ENCODE results near the gene CDKN3. TPM values are rescaled to one million over a fixed set of nuclear protein-coding genes. Genes with fewer than 3 reads are reported as not detected.

Gene CDKN3
- total RNA-seq, 4 donors from 2014 or later, result 1.3 to 2.9 (median 2.1) TPM

DNA sequence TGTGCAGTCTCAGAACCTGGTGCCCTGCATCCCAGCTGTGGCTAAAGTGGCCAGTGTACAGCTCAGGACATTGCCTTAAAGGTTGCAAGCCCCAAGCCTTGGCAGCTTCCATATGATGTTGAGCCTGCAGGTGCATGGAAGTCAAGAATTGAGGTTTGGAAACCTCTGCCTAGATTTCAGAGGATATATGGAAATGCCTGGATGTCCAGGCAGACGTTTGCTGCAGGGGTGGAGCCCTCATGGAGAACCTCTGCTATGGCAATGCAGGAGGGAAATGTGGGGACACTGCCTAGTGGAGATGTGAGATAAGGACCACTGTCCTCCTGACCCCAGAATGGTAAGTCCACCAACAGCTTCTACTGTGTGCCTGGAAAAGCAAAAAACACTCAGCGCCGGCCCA lies 62.3 kb downstream of the CDKN3 start:
- intact Hi-C loops (cut with DNase I; ENCODE audit: low total_unique reads), result no loop called here

DNA sequence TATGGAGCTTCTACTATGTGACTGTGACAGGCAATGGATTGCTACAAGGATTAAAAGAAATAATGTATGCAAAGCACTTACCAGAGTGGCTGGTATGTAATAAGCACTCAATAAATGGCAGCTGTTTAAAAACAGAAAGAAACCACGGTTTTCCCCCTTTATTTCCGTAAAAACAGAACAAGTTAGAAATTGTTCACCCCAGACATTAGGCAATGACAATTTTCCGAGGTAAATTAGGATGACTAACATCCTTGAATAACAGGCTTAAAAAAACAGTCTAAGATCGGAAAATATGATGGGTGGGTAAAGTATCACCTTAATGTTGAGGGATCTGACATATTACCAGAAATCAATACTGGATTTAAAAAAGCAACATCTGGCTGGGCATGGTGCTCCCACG lies 65.2 kb downstream of the CDKN3 start:
- TF ChIP-seq POLR2A (IDR thresholded peaks at IDR 0.05), result no peak
- TF ChIP-seq, protein P1, sequence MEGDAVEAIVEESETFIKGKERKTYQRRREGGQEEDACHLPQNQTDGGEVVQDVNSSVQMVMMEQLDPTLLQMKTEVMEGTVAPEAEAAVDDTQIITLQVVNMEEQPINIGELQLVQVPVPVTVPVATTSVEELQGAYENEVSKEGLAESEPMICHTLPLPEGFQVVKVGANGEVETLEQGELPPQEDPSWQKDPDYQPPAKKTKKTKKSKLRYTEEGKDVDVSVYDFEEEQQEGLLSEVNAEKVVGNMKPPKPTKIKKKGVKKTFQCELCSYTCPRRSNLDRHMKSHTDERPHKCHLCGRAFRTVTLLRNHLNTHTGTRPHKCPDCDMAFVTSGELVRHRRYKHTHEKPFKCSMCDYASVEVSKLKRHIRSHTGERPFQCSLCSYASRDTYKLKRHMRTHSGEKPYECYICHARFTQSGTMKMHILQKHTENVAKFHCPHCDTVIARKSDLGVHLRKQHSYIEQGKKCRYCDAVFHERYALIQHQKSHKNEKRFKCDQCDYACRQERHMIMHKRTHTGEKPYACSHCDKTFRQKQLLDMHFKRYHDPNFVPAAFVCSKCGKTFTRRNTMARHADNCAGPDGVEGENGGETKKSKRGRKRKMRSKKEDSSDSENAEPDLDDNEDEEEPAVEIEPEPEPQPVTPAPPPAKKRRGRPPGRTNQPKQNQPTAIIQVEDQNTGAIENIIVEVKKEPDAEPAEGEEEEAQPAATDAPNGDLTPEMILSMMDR (IDR thresholded peaks at IDR 0.05), result no peak
- no peak for DNase-seq (ENCODE audit: low spot score in 2 of 2)
- no peak overlapping the region for H3K4me3 ChIP-seq (ENCODE audit: low read depth, poor library complexity, severe bottlenecking)
- 57 to 60% methylated on average over 5 of the region's 5 CpGs for WGBS, 2 donors
- intact Hi-C loops (cut with DNase I; ENCODE audit: low total_unique reads), result no loop called here

More for the DNA sequence above, 62.3 kb downstream of the CDKN3 start:
- DNase-seq (ENCODE audit: low spot score in 2 of 2), result no peak
- no peak for TF ChIP-seq POLR2A (IDR thresholded peaks at IDR 0.05)
- TF ChIP-seq, protein P1 (IDR thresholded peaks at IDR 0.05), result no peak
- WGBS, 2 donors, result 77 to 90% methylated on average over 3 of the region's 3 CpGs
- H3K4me3 ChIP-seq (ENCODE audit: low read depth, poor library complexity, severe bottlenecking), result no peak overlapping the region

DNA sequence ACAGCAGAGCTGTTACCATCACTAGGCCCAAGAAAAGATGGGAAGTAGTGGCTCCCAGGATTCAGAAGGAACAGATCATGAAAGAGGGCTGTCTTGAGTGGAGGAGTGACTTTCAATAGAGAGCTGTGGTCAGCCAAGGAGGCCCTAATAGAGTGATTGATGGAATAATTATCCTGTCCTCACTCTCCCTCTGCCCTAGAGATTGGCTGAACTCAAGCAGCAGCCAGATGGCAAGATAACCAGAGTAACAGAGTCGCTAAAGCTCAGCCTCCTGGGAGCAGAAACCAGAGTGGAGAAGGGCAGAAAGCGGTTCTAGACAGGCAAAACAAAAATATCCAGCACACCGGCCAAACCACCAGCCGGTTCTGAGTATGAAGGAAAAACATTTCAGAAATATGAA lies 68.8 kb downstream of the CDKN3 start:
- H3K4me3 ChIP-seq (ENCODE audit: low read depth, poor library complexity, severe bottlenecking), result no peak overlapping the region
- no peak for DNase-seq (ENCODE audit: low spot score in 2 of 2)
- 66 to 75% methylated on average over 4 of the region's 4 CpGs for WGBS, 2 donors
- TF ChIP-seq POLR2A (IDR thresholded peaks at IDR 0.05), result no peak
- TF ChIP-seq, protein P1 (IDR thresholded peaks at IDR 0.05), result no peak
- intact Hi-C loops (cut with DNase I; ENCODE audit: low total_unique reads), result no loop called here

DNA sequence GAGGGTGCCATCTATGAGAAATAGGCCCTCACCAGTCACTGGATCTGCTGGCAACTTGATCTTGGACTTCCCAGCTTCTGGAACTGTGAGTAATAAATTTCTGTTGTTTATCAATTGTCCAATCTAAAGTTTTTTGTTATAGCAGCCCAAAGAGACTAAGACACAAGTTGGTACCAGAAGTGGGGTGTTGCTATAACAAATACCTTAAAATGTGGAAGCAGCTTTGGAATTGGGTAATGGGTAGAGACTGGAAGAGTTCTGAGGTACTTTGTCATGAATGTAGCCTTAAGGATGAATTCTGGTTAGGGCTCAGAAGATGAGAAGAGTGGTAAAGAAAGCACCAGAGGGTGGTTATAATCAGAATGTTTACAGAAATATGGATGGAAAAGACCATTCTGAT lies 70.5 kb downstream of the CDKN3 start:
- DNase-seq (ENCODE audit: low spot score in 2 of 2), result no peak
- TF ChIP-seq, protein P1 (IDR thresholded peaks at IDR 0.05), result no peak
- TF ChIP-seq POLR2A (IDR thresholded peaks at IDR 0.05), result no peak
- intact Hi-C loops (cut with DNase I; ENCODE audit: low total_unique reads), result no loop called here

More for the DNA sequence above, 70.5 kb downstream of the CDKN3 start:
- H3K4me3 ChIP-seq (ENCODE audit: low read depth, poor library complexity, severe bottlenecking), result no peak overlapping the region

Other genes starting within 250 kb of the CDKN3 start
- gene CNIH1, start 44.4 kb downstream of the CDKN3 start, total RNA-seq, result 10 to 100 TPM; 59.6 to 92.2 (median 75.8) TPM
- 10 to 100 TPM; 15.9 to 23.0 (median 19.1) TPM for gene GMFB, start 92.0 kb downstream of the CDKN3 start, total RNA-seq
- gene CGRRF1, start 112.9 kb downstream of the CDKN3 start, total RNA-seq, result 10 to 100 TPM in 2 of 4 donors, 1 to 10 TPM in 2; 5.7 to 14.0 (median 10.2) TPM
- gene SAMD4A, start 170.1 kb downstream of the CDKN3 start, total RNA-seq, result 10 to 100 TPM in 3 of 4 donors, 1 to 10 TPM in 1; 7.9 to 18.7 (median 14.4) TPM